NCI-H2081 treated with DMSO at 0.1 percent for 48 hours (cell line): ENCODE measurements around the gene CPXM2.

Source experiments
- DNase-seq: peaks from one replicate; lab custom pipeline; 2025; lab: John Stamatoyannopoulos, UW

CPXM2 gene

DNA sequence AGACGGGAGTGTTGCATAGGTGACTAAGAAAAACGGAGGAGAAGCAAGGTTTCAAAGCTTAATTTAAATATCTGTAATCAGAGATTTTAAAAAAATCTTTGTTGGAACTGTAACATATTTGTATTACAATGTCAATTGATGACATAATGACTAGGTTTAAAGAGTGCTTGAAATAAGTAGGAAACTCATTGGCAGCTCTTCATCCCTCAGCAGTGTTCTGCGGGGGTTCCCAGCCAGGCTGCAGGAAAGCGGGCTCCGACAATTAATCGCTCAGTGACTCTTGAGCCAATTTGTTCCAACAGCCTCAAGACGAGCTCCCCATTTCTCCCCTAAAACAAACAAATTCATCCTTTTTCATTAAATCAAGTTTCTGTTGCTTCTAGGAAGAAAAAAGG is 22.6 kb downstream of the CPXM2 start:
- no peak for DNase-seq

DNA sequence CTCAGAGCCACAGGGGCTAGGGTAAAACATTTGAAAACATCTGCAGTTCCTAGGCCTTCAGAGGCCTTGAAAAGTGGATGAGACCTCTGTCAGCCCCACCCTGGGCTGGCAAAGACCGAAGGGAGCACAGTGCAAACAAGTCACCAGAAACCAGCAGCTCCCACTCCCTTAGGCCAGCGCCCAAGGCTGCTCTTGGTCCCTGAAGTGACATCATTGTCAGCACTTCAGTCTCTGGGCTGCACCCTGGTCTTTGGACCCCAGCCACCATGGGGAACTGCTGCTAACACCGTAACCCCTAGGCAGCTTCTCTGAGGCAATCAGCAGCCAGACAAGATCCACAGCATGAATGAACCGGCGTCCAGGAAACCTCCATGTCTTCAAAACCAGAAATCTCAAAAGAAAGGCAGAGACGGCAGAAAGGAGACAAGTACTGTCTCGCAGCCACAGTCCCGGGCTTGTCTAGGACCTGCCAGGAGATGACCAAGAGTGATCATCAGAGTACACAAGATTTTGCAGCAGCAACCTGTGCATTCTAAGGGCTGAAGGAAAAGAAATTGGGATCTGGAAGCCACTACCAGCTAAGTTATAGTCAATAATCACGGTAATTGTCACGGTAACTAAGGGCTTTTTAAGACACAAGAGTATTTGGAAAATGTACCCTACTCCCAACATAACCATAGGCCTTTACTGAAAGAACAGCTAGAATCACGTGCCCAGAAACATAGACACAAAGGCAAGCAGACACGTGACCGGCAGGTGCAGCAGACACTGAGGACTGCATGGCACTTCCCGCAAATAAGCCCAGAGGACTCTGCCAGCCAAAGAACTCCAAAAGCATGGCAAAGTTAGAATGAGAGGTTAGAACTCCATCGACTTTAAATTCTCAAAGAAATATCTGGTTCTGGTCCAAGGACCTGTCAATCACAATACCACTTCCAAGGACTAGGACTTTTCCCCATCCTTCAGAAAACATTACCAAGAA is 23.3 kb downstream of the CPXM2 start:
- no peak for DNase-seq

DNA sequence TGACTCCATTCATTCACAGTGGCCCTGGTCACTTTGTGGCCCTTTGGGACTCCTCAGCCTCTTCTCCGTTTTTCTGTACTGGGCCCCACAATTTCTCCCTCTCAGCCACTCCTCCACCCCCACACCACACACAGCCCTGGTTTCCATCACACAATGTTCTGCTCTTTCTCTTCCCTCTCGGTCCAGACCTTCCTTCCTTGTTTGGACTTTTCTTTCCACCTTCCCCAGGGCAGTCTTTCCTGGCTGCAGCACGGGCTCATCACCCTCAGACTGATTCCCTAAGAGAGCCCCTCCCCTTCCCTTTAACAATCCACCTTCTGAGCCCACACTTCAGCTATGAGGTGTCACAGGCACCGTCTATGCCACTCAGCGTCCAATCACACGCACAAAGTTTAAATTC is 25.7 kb downstream of the CPXM2 start:
- DNase-seq, result no peak

DNA sequence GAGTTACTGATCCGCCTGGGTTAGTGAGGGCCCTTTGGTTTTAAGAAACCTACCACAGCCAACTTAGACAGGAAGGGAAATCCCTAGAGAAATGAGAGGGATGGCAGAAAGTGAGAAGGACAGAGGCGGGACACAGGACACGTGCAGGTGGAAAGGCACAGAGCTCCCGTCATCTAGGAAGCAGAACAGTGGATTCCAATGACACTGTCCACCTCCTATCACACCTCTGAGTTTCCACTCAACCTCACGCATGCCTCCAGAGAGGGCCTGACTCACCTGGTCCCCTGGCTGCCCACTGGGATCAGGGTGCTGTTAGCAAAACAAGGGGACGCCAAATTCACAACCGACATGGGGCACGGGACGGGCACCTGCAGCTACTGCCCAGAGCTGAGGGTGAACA is 26.3 kb downstream of the CPXM2 start:
- no peak for DNase-seq

DNA sequence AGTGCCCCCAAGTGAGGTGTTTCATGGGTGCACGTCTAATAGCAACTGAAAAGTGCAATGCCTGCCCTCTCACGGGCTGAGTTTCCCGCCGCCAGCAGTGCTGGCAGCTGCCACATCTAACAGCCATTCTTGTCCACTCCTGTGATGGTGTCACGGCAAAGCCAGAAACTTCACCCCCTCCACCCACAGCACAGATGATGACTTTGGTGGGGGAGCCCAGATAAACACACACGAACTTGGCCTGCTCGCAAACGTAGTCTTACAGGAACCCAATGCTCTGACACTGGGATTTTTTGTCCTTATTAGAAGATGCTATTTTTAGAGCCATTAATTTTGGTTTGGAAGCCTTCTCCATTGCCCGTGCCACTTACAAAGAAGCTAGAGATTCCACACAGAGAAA is 26.7 kb downstream of the CPXM2 start:
- DNase-seq, result no peak

DNA sequence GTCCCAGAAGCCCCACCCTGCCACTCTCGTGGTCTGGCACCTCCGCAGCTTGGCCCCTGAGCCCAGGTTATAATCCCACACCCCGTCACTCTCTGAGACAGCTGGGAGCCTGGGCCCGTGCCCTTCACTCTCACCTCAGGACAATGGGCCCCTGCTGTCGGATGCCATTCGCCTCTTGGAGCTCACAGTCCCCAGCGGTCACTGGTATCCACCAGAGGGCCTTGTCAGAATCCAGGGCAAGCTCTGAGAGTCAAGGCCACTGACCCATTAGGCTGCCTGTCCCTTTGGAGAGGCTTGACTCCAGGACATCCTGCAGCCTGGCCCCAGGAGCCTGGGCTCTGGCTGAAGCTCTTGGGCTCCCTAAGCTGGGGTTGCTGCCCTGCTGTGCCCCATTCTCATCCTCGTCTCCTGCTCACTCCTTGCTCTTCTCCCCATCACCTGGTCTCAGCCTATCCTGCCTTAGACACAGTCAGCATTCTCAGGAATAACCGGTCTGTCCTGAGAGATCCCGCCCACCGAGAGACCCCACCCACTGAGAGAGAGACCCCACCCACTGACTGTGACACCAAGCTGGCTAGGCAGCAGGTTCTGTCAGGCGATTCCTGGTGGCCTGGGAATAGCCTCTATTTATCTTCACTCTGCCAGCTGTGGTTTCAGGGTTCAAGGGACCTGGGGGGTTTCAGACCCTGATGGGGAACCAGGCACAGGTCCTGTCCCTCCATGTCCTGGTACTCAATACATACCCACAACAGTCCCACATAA is 27.7 kb downstream of the CPXM2 start:
- no peak for DNase-seq

DNA sequence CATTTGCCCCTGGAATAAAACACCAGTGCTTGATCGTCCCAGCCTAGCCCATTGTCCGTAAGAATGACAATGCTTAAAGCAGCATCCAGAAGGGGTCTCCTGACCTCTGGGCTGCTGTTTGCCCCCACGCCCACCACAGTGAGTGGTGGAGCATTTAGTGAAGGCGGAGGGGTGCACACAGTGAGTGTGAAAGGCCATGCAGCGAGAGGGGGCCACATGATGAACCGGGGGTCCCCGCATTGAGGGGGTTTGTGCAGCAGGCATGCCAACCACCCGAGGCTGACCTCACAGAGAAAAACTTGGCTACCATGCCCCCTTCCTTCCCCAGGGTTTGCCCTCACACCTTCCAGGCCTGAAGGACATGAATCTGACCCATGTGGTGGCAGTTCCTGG is 28.4 kb downstream of the CPXM2 start:
- DNase-seq, result no peak

DNA sequence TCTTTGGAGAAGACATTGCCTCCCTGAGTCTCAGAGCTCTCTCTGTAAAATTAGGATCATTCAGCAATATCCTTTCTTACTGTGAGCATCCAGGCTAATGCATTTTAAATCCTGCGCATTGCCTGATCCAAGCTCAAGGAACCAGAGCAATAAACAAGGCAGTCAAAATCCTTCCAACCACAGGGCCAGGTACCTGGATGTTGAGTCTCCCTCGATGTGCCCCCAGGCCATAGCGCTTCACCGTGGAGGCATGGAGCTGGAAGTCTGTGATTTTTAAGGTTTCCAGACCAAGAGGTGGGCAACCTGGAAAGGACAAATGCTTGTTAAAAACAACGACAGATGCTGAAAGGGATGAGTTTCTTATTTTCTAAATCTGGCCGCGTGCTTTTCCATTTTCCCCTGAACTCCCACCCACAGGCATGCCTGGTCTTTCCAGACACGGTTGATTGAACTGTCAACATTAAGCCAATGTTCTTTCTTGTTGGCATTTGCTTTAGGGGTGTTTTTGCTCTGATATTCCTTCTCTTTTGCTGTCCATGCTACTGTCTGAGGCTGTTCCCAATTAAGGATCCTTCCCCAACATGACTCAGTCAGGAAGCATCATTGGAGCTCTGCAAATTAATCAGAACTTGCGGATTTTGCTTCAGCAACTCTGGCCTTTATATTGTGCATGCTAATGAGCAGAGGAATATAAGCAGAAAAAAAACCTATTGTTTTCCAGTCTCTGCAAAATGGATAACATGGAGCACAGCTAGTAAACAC is 29.0 kb downstream of the CPXM2 start:
- no peak for DNase-seq

DNA sequence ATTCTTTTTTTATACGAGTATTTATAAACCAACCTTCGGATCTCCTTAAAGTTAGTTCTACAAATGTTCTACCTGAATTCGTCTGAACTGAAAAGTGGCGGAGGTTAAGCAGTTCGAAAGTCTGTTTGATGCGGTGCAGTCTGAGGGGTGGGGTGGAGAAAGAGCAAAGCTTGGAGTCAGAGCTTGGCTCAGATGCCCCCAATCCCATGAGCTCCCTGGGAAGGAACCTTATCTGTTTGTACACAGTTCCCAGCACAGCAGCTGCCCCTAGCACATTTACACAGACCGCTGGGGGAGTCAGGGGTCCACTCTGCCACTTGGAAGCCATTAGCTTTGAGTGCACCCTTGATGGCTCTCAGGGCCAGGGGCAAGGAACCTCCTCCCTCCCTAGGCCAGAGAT is 30.8 kb downstream of the CPXM2 start:
- DNase-seq, result no peak

DNA sequence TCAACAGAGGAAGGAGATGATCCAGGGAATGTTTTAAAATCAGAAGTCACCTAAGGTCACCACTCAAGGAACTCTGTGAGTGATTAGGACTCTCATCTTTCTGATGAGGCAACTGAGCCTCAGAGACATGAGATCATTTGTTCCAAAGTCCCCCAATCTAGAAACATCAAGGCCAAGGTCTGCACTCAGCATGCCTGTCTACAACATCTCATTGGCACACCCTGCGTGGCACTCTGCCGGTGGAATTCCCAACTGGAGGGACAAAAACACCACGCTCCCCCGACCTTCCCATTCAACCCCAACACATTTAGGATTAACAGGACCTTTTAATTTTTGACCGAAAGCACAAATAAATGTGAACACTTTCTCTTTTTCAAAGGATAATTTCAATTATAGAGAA is 31.4 kb downstream of the CPXM2 start:
- no peak for DNase-seq

DNA sequence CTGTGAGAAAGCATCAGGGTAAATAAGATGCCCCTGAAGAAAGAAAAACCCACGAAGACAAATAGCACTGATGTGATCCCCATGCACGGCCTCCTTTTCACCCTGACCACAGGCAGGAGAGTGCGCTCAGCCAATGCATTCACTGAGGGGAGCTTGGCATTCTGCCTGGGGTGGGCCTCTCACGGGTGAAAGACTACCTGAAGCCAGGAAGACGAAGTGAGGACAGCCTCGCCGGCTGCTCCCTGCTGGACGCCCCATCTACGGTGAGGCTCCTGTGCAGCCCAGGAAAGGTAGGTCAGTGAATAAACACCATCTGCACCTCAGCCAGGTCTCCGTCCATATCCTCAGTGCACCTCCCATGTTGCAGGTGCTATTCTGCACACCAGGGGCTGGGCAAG is 32.0 kb downstream of the CPXM2 start:
- DNase-seq, result no peak

DNA sequence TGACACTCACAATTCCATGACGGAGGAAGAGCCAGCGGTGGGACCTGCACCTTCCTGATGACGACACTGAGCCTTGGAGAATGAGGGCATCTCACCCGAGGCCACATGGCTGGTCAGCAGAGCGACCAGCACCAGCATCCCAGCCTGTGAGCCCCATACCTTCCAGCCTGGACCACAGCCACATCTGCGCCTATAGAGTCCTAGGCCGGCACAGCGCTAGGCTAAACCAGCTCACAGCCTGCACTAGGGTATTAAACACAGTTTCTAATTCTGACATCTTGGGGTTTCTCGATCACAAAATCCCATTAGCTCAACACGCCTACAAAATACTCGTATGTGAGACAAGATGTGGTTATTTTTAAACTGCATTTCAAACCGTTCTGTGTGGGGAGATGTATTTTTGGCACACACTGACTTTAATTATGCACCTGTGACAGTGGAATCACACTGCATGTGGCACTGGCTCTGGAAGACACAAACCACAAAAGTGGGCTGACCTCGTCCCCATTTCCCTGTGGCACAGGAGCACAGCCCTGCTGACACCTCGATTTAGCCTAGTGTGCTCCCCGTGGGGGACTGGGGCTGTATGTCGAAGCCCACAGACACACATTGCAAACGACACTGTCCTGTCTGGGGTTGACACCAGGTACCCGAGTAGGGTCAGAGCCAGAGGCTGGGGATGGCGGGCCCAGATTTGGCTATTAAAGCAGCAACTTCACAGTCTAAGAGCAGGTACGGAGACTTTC is 32.5 kb downstream of the CPXM2 start:
- DNase-seq, result no peak

DNA sequence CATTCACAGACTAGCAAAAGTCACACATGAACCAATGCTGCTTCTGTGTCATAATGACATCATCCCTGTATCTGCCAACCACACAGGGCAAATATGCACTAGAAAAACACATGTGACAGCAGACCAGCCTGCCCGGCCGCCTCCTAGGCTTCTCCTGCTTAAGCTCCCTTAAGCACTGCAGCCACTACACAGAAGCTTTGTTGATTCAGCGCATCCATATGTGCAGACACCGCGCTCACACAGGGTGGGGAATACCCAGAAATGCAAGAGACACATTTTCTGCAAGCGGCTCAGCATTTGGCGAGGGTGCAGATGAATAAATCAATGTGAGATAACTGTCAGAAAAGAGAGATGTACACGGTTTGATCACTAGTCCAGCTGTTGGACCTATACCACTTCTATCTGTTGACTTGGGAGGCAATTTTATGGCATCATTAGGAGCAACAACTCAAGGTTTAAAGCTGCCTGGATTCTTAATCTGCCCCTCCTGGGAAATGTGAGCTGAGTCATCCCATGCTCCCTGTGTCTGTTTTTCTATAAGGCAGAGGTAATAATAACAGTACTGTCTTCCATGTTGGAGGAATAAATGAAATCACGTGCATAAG is 33.4 kb downstream of the CPXM2 start:
- DNase-seq, result no peak

DNA sequence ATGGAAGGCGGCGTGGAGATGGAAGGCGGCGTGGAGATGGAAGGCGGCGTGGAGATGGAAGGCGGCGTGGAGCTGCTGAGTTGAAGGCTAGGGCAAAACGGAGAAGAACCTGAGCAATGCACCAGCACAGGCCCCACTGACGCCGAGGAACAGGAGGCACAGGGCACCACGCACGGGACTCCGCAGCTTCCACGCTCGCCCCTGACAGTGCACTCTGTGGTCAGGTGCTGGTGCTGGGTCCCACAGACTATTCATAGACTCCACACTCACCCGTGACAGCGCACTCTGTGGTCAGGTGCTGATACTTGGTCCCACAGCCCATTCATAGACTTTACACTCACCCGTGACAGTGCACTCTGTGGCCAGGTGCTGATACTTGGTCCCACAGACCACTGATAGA is 34.0 kb downstream of the CPXM2 start:
- no peak for DNase-seq

DNA sequence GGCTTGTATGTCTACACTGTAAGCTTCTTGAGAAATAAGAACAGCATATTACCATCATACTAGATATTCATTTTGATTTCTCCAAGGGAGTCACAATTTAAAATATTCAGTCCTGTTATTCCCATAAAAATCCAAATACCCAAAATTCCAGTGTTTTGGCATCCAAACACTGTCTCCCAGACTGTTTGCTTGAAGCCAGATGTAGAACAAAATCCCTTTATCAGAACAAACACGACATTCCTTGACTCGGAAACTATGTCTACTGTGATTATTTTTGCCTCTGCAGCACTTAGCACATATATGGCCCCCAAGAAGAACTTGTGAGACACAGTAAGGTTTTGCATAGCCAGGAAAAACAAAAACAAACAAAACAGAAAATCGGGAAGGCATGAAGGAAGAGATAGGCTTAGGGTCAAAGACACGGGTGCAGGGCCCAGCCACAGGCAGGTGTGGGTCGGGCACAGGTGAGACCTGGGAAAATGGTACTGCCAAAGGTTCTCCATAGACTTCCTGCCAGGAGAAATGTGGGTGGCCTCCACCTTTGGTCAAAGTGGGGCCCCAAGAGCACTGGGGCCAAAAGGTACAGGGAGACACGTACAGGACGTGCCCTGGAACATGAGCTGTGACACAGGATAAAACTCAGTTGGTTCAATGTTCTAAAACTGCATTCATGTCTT is 36.5 kb downstream of the CPXM2 start:
- DNase-seq, result no peak

DNA sequence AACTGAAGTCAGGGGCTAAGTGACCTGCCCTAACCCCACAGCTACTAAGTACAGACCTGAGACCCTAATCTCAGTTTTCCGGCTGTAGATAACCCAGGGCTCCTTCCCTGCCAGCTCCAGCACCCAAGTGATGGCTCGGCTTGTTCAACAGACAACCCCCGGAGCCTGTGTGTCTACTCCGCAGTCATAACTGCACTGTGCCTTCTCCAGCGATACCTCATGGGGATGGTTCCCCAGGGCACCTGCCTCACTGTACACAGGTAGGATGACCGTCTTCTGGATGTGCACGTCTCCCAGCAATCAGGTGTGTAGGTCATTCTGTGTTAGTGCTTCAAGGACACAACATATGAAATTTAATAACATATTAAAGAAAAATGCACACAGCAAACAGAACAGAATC is 37.1 kb downstream of the CPXM2 start:
- DNase-seq, result no peak

DNA sequence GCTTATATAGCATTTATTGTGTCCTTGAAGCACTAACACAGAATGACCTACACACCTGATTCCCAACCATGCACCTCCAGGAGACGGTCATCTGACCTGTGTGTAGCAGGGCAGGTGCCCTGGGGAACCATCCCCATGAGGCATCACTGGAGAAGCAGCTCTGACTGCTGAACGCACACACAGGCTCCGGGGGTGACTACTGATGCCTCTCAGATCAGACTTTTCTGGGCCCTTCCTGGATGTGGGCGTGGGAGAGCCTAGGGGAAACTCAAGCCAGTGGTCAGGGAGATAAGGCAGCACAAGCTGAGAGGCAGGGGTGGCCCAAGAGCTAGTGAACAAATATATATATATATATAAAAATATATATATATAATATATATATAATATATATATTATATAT is 37.6 kb downstream of the CPXM2 start:
- no peak for DNase-seq

DNA sequence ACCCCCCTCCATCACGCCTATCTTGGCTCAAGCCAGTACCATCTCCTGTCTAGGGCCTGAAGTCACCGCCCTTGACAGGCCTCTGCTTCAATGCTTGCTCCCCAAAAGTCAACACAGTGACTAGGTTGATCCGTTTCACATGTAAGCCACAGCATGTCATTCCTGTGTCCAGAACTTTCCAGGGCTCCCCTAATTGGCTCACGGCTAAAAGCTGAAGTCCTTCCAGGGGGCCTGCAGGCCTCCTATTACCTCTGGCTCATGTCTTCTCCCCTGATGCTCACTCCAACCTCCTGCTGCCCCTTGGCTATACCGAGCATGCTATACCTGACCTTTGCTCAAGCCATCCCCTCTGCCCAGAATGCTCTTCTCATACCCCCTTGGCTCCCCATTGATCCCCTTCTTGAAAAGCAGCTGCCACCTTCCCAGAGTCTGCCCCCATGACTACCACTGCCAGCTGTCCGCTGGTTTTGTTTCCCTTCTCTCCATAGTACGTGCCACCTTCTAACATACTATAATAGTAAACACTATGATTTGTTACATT is 39.1 kb downstream of the CPXM2 start:
- no peak for DNase-seq

DNA sequence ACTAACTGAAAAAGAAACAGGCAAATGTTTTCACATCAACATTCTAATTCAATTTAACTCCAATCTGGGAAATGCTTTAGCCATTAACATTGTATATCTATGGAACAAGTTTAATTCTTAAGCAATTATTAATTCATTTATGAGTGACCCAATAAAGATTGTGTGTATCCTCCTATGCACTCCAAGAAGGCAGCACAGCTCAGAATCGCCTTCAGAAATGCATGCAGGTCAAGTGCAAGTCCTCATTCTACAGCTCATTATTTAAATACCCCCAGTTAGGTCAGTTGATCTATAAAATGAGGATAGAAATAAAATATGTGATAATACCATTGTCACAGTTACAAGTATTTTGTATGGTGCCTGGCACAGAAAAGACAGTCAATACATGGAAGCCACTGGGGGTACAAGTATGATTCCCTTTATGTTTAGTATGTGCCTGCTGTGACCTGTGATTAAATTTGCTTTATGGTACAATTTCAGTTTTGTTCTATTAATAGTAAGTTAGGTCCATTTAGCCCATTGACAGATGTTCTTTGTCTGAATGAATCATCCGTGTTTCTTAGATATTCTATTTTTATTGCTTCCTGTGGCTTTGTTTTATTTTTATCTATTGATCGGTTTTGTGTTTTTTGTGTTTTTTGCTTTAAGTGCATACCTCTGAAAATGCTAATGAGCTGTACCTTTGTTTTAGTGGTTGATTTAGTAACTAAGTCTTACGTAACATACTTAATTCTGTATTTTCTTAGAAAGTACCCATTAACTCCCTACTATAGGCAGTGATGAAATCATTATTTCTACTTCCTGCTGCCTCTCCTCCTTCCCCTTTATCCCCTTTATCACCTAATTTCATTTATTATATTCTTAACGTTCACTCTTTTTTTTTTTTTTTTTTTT is 42.8 kb downstream of the CPXM2 start:
- no peak for DNase-seq
